AG10803 (cell line): ENCODE measurements around the gene IL16.

ENCODE experiments used
- DNase-seq: peaks from one replicate; pipeline ENCODE4 v3.0.0; 2010; ENCODE audit warnings: low read depth
- H3K4me3 ChIP-seq: 2 replicates; pipeline ENCODE4 v1.5.1; 2011; ENCODE audit warnings: mild to moderate bottlenecking, low read length, control low read depth
- CTCF ChIP-seq: conservative IDR thresholded peaks from 2 replicates; pipeline ENCODE4 v1.5.1; 2011; ENCODE audit warnings: mild to moderate bottlenecking, low read length, control low read depth, inconsistent platforms

IL16 gene

GRCh38 chr15:81165535-81165934 is 31.1 kb upstream of the IL16 start:
- no peak for TF ChIP-seq CTCF
- peak; percentile 69 for DNase-seq
- no peak overlapping the region for H3K4me3 ChIP-seq

- TF ChIP-seq CTCF = no peak
- H3K4me3 ChIP-seq = no peak overlapping the region
- DNase-seq = no peak
These were observed 29.9 kb upstream of the IL16 start for GRCh38 chr15:81166636-81167305.

- no peak for TF ChIP-seq CTCF
- no peak for DNase-seq
- no peak overlapping the region for H3K4me3 ChIP-seq
These were observed 28.6 kb upstream of the IL16 start for GRCh38 chr15:81168131-81168526.

- TF ChIP-seq CTCF = no peak
- no peak overlapping the region for H3K4me3 ChIP-seq
- DNase-seq = no peak
These were observed 28.0 kb upstream of the IL16 start for GRCh38 chr15:81168644-81169043.

GRCh38 chr15:81170511-81170910 is 26.2 kb upstream of the IL16 start:
- DNase-seq = peak; percentile 63
- no peak for TF ChIP-seq CTCF
- no peak overlapping the region for H3K4me3 ChIP-seq

- TF ChIP-seq CTCF = no peak
- DNase-seq = no peak
- H3K4me3 ChIP-seq = no peak overlapping the region
These were observed 25.4 kb upstream of the IL16 start for GRCh38 chr15:81171286-81171685.

- H3K4me3 ChIP-seq = no peak overlapping the region
- TF ChIP-seq CTCF = no peak
- no peak for DNase-seq
These were observed 22.4 kb upstream of the IL16 start for GRCh38 chr15:81174125-81174791.
